ENCODE data around the gene LKAAEAR1.
"Not testable (repeated sequence)": the region's sequence is repeated elsewhere in the genome, so short reads cannot be mapped to it uniquely, and the experiment has no call there.

DNA sequence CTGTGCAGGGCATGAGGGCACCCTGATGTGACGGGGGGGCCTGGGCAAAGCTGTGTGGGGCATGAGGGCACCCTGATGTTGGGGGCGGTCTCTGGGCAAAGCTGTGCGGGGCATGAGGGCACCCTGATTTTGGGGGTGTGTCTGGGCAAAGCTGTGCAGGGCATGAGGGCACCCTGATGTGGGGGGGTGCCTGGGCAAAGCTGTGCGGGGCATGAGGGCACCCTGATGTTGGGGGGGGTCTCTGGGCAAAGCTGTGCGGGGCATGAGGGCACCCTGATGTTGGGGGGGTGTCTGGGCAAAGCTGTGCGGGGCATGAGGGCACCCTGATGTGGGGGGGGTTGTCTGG is 33.2 kb upstream of the LKAAEAR1 start:
- TF ChIP-seq, protein P1, sequence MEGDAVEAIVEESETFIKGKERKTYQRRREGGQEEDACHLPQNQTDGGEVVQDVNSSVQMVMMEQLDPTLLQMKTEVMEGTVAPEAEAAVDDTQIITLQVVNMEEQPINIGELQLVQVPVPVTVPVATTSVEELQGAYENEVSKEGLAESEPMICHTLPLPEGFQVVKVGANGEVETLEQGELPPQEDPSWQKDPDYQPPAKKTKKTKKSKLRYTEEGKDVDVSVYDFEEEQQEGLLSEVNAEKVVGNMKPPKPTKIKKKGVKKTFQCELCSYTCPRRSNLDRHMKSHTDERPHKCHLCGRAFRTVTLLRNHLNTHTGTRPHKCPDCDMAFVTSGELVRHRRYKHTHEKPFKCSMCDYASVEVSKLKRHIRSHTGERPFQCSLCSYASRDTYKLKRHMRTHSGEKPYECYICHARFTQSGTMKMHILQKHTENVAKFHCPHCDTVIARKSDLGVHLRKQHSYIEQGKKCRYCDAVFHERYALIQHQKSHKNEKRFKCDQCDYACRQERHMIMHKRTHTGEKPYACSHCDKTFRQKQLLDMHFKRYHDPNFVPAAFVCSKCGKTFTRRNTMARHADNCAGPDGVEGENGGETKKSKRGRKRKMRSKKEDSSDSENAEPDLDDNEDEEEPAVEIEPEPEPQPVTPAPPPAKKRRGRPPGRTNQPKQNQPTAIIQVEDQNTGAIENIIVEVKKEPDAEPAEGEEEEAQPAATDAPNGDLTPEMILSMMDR (conservative IDR thresholded peaks at IDR 0.05 in 1 of 2, IDR thresholded peaks at IDR 0.05 in 1 of 2; ENCODE audit: extremely low read depth in 1 of 2, insufficient read depth in 1 of 2, low read depth in 1 of 2, low read length in 2 of 2): not testable (repeated sequence)
- not testable (repeated sequence) for TF ChIP-seq EZH2 (IDR thresholded peaks at IDR 0.05; ENCODE audit: borderline replicate concordance, low read length)

Data from mammary epithelial cell (primary cell).